Omental fat pad (tissue), 4 donors: ENCODE measurements around the gene GBX1. TPM values are rescaled to one million over a fixed set of nuclear protein-coding genes. Genes with fewer than 3 reads are reported as not detected.

Experiments used
- ATAC-seq: fragments of 150-250 bp; one replicate; pipeline ENCODE4 v1.9.1; 2016; ENCODE audit warnings: mild to moderate bottlenecking, moderate library complexity; ENCODE audit not compliant: low FRiP score
- DNase-seq: peaks from one replicate; pipeline ENCODE4 v3.0.0-alpha.2; 2019; ENCODE audit warnings: low spot score
- CTCF ChIP-seq, 3 donors: fragments of 450-650 bp; IDR thresholded peaks; one replicate each; pipeline ENCODE4 v1.5.1; 2016 to 2017; ENCODE audit warnings: antibody characterized with exemption in 3 of 3, mild to moderate bottlenecking in 3 of 3, moderate library complexity in 2 of 3
- total RNA-seq, 4 donors: library from RNA; depleted of rRNA; stranded (reverse); fragments of >200 nt; gene quantifications; one replicate each; pipeline ENCODE4 v1.1.0, GENCODE V29; 2016

The GBX1 gene
- total RNA-seq, 4 donors from 2014 or later: not detected

GRCh38 chr7:151139791-151140190, 27.7 kb downstream of the GBX1 start:
- DNase-seq: no peak
- no peak for TF ChIP-seq CTCF (IDR thresholded peaks at IDR 0.05)
- no peak for ATAC-seq

GRCh38 chr7:151139071-151139790, 28.3 kb downstream of the GBX1 start:
- TF ChIP-seq CTCF (IDR thresholded peaks at IDR 0.05): no peak

GRCh38 chr7:151138153-151138851, 29.2 kb downstream of the GBX1 start:
- no peak for ATAC-seq
- DNase-seq: no peak
- TF ChIP-seq CTCF (IDR thresholded peaks at IDR 0.05): no peak

More at GRCh38 chr7:151139071-151139790, 28.3 kb downstream of the GBX1 start:
- ATAC-seq: no peak
- no peak for DNase-seq

- no peak for DNase-seq
- no peak for ATAC-seq
- TF ChIP-seq CTCF (IDR thresholded peaks at IDR 0.05): no peak
Observed at GRCh38 chr7:151137791-151138152, 29.7 kb downstream of the GBX1 start.

- TF ChIP-seq CTCF (IDR thresholded peaks at IDR 0.05): no peak
- no peak for ATAC-seq
- DNase-seq: no peak
Observed at GRCh38 chr7:151137076-151137675, 30.3 kb downstream of the GBX1 start.

- no peak for DNase-seq
- no peak for ATAC-seq
- no peak for TF ChIP-seq CTCF (IDR thresholded peaks at IDR 0.05)
Observed at GRCh38 chr7:151135866-151136843, 31.3 kb downstream of the GBX1 start.
